PC-3 (cell line): ENCODE data around the gene STK25.

Experiments used
- EZH2 ChIP-seq: fragments of 300-600 bp; sonication (generic); IDR thresholded peaks from one replicate; pipeline ENCODE4 v1.6.1; 2017; ENCODE audit warnings: antibody characterized with exemption, mild to moderate bottlenecking, low read length; ENCODE audit not compliant: unreplicated experiment
- EZH2phosphoT487 ChIP-seq: fragments of 300-600 bp; sonication (generic); IDR thresholded peaks from 2 replicates; pipeline ENCODE4 v1.6.1; 2018; ENCODE audit warnings: mild to moderate bottlenecking, antibody characterized with exemption, low read length, borderline replicate concordance
- TF ChIP-seq, protein P1 (sequence below): fragments of 300-600 bp; sonication (generic); conservative IDR thresholded peaks from 2 replicates; pipeline ENCODE4 v1.5.1; 2017; ENCODE audit warnings: antibody characterized with exemption, low read depth, mild to moderate bottlenecking, low read length

DNA sequence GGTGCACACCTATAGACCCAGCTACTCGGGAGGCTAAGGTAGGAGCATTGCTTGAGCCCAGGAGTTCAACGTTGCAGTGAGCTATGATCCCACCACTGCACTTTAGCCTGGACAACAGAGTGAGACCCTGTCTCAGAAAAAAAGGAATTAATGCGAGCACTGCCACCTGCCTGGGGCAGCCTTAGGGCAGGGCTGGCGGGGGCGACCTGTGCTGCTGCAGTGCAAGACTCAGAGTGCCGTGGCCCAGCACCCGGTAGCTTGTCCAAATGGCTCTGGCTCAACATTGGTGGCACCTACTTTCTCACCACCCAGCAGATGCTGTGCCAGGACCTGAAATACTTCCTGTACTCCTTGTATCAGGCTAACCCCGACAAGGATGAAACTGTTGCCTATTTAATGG lies 30.2 kb downstream of the STK25 start:
- TF ChIP-seq, protein P1, sequence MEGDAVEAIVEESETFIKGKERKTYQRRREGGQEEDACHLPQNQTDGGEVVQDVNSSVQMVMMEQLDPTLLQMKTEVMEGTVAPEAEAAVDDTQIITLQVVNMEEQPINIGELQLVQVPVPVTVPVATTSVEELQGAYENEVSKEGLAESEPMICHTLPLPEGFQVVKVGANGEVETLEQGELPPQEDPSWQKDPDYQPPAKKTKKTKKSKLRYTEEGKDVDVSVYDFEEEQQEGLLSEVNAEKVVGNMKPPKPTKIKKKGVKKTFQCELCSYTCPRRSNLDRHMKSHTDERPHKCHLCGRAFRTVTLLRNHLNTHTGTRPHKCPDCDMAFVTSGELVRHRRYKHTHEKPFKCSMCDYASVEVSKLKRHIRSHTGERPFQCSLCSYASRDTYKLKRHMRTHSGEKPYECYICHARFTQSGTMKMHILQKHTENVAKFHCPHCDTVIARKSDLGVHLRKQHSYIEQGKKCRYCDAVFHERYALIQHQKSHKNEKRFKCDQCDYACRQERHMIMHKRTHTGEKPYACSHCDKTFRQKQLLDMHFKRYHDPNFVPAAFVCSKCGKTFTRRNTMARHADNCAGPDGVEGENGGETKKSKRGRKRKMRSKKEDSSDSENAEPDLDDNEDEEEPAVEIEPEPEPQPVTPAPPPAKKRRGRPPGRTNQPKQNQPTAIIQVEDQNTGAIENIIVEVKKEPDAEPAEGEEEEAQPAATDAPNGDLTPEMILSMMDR, result no peak
- no peak for TF ChIP-seq EZH2phosphoT487
- TF ChIP-seq EZH2, result no peak
